T-helper 2 cell treated with Interferon-gamma antibody and Interleukin-4, amounts not matched to agents 5 μg/mL and 100 μg/mL, for 36 hours (primary cell): ENCODE measurements around the gene R3HDM2.
A peak's percentile ranks its signal among the peaks of the same experiment; 100 is the strongest.
"Not testable (repeated sequence)": the region's sequence is repeated elsewhere in the genome, so short reads cannot be mapped to it uniquely, and the experiment has no call there.

Source experiments
- DNase-seq: peaks from one replicate; pipeline ENCODE4 v3.0.0; 2021; ENCODE audit warnings: low spot score
- H3K27ac Mint-ChIP-seq: one replicate; pipeline ENCODE4 v1.8.0; 2021; ENCODE audit warnings: mild to moderate bottlenecking, mixed read lengths
- H3K27me3 Mint-ChIP-seq: one replicate; pipeline ENCODE4 v1.8.0; 2021; ENCODE audit warnings: low read depth, mixed read lengths
- H3K36me3 Mint-ChIP-seq: one replicate; pipeline ENCODE4 v1.8.0; 2021; ENCODE audit warnings: low read depth, mixed read lengths
- H3K4me1 Mint-ChIP-seq: one replicate; pipeline ENCODE4 v1.8.0; 2021; ENCODE audit warnings: low read depth, mixed read lengths
- H3K4me3 Mint-ChIP-seq: one replicate; pipeline ENCODE4 v1.8.0; 2022; ENCODE audit warnings: mild to moderate bottlenecking, moderate library complexity, mixed read lengths
- H3K9me3 Mint-ChIP-seq: one replicate; pipeline ENCODE4 v1.8.0; 2021; ENCODE audit warnings: mixed read lengths

Gene R3HDM2

DNA sequence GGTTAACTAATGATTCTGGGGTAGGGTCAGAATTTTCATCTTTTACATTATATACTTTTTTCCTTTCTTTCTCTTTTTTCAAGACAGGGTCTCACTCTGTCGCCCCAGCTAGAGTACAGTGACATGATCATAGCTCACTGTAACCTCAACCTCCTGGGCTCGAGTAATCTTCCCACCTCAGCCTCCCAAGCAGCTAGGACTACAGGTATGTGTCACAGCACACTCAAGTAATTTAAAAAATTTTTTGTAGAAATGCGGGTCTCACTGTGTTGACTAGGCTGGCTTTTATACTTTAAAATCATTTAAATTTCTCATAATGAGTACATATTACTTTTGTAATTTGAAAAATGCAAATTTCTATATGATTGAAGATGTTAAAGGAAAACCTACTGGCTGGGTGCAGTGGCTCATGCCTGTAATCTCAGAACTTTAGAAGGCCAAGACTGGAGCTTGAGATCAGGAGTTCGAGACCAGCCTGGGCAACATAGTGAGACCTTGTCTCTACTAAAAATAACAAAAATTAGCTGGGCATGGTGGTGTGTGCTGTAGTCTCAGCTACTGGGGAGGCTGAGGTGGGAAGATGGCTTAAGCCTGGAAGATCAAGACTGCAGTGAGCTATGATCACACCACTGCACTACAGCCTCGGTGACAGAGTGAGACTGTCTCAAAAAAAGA, 25.7 kb downstream of the R3HDM2 start:
- H3K4me3 Mint-ChIP-seq: no peak overlapping the region
- no peak for DNase-seq
- no peaks in the 10 kb centered on the region for H3K9me3 Mint-ChIP-seq
- H3K27me3 Mint-ChIP-seq: no peaks in the 10 kb centered on the region
- H3K4me1 Mint-ChIP-seq: no peaks in the 10 kb centered on the region
- peaks cover 3% of the 10 kb centered on the region for H3K36me3 Mint-ChIP-seq
- H3K27ac Mint-ChIP-seq: no peak overlapping the region

DNA sequence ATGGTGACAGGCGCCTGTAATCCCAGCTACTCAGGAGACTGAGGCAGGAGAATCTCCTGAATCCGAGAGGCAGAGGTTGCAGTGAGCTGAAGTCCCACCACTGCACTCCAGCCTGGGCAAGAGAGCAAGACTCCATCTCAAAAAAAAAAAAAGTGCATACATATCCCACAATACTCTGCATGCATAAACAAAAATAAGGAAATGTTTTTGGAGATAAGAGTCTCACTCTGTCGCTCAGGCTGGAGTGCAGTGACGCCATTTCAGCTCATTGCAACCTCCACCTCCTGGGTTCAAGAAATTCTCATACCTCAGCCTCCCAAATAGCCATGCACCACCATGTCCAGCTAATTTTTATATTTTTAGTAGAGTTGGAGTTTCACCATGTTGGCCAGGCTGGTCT, 28.7 kb downstream of the R3HDM2 start:
- not testable (repeated sequence) for H3K4me3 Mint-ChIP-seq, H3K4me1 Mint-ChIP-seq, H3K27me3 Mint-ChIP-seq, H3K27ac Mint-ChIP-seq, H3K9me3 Mint-ChIP-seq, DNase-seq, H3K36me3 Mint-ChIP-seq

DNA sequence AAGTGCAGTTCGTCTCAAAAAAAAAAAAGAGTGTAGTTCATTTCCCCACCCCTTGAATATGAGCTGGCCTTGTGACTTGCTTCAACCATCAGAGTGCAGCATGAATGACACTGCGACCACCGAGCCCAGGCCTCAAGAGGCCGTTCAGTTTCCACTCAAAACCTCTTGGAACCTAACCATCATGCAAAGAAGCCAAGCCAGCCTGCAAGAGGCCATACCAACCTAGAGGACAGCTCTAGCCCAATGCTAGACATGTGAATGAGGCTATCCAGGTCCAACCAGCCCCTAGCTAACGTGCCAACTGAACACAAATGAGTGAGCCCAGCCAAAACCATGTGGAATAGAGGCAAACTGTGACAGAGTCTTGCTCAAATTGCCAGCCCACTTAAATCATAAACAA, 29.7 kb downstream of the R3HDM2 start:
- DNase-seq: no peak
- Mint-ChIP-seq H3K36me3 (no peaks in the 10 kb centered on the region), H3K4me1 (no peaks in the 10 kb centered on the region), H3K27ac (no peak overlapping the region), H3K9me3 (no peaks in the 10 kb centered on the region), H3K4me3 (no peak overlapping the region), H3K27me3 (no peaks in the 10 kb centered on the region)

DNA sequence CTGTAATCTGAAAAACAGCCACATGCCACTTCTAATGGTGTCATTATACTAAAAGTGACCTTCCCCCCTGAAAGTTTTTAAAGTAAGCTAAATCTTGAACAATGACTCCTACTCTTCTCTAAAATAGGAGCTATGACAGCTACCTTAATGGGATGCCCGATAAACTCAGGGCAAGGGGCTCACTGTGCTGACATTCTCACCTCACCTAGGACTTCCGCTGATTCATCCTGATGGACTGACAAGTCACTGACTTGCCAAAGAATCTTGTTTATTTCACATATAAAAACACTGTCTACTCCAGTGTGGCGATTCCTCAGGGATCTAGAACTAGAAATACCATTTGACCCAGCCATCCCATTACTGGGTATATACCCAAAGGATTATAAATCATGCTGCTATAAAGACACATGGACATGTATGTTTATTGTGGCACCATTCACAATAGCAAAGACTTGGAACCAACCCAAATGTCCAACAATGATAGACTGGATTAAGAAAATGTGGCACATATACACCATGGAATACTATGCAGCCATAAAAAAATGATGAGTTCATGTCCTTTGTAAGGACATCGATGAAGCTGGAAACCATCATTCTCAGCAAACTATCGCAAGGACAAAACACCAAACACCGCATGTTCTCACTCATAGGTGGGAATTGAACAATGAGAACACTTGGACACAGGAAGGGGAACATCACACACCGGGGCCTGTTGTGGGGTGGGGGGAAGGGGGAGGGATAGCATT, 31.0 kb downstream of the R3HDM2 start:
- DNase-seq, H3K27ac Mint-ChIP-seq, H3K9me3 Mint-ChIP-seq: not testable (repeated sequence)

DNA sequence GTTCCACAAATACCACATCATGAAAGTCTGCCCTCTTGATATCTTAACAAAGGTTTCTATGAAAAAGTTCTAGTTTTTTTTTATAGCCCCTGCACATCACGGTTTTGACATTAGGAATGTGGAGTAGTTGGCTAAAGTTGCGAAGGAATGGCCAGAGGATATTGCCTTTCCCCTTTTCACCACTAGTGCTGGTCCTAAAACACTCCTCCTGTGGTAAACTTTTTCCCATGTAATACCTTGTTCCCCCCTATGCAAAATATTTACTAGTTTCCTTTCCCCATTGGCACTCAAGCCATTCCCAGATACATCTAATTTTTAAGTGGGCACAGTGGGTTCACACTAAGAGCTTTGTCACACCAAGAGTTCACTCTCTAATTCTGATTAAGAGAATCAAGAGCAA, 33.4 kb downstream of the R3HDM2 start:
- no peaks in the 10 kb centered on the region for H3K27me3 Mint-ChIP-seq
- H3K36me3 Mint-ChIP-seq: peaks cover 15% of the 10 kb centered on the region
- H3K9me3 Mint-ChIP-seq: no peaks in the 10 kb centered on the region
- H3K4me3 Mint-ChIP-seq: no peak overlapping the region
- no peak for DNase-seq
- H3K4me1 Mint-ChIP-seq: no peaks in the 10 kb centered on the region
- no peak overlapping the region for H3K27ac Mint-ChIP-seq

More for the DNA sequence above, 31.0 kb downstream of the R3HDM2 start:
- not testable (repeated sequence) for H3K4me1 Mint-ChIP-seq, H3K36me3 Mint-ChIP-seq, H3K27me3 Mint-ChIP-seq, H3K4me3 Mint-ChIP-seq

DNA sequence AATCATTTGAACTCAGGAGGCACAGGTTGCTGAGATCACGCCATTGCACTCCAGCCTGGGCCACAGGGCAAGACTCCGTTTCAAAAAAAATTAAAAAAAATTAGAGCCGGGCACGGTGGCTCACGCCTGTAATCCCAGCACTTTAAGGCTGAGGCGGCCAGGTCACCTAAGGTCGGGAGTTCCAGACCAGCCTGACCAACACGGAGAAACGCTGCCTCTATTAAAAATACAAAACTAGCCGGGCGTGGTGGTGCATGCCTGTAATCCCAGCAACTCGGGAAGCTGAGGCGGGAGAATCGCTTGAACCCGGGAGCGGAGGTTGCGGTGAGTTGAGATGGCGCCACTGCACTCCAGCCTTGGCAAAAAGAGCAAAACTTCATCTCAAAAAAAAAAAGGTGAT, 35.7 kb downstream of the R3HDM2 start:
- Mint-ChIP-seq H3K27me3 (no peaks in the 10 kb centered on the region), H3K4me1 (no peaks in the 10 kb centered on the region), H3K27ac (no peak overlapping the region), H3K9me3 (no peaks in the 10 kb centered on the region), H3K36me3 (peaks cover 25% of the 10 kb centered on the region), H3K4me3 (no peak overlapping the region)
- no peak for DNase-seq

DNA sequence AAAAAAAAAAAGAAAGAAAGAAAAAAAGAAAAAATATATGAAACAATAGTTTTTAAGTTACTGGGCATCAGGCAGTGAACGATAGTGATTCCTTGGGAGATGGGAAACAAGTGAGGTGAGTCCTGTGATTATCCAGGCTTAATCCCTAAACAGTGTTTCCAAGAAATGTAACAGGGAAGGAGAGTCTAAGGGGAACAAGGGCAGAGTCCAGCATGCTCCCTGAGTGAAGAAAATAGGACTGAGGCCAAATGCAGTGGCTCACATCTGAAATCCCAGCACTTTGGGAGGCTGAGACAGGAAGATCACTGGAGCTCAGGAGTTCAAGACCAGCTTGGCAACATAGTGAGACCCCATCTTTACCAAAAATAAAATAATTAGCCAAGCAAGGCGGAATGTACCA, 40.7 kb downstream of the R3HDM2 start:
- H3K9me3 Mint-ChIP-seq: no peaks in the 10 kb centered on the region
- no peaks in the 10 kb centered on the region for H3K4me1 Mint-ChIP-seq
- no peak overlapping the region for H3K4me3 Mint-ChIP-seq
- no peak overlapping the region for H3K27ac Mint-ChIP-seq
- DNase-seq: no peak
- H3K36me3 Mint-ChIP-seq: peaks cover 39% of the 10 kb centered on the region
- H3K27me3 Mint-ChIP-seq: no peaks in the 10 kb centered on the region

DNA sequence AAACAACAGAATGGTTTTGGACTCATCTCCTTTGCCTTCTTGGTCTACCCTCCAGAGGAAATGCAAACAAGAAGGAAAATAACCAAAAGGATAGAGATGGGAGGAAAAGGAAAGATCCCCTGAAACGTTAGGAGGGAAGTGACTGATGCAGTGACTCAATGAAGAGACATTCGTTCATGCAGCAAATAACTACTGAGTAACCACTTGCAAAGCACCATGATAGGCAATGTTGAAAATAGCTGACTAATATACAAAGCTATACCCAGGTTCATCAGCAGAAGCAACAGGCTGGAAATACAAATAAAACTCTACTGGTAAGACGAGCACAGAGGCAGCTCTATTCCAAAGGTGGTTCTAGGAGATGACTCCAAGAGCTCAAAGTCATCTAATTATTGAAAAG, 41.8 kb downstream of the R3HDM2 start:
- no peak for DNase-seq
- Mint-ChIP-seq H3K4me3 (no peak overlapping the region), H3K27ac (no peak overlapping the region), H3K9me3 (no peaks in the 10 kb centered on the region), H3K27me3 (no peaks in the 10 kb centered on the region), H3K4me1 (no peaks in the 10 kb centered on the region), H3K36me3 (peaks cover 33% of the 10 kb centered on the region)

DNA sequence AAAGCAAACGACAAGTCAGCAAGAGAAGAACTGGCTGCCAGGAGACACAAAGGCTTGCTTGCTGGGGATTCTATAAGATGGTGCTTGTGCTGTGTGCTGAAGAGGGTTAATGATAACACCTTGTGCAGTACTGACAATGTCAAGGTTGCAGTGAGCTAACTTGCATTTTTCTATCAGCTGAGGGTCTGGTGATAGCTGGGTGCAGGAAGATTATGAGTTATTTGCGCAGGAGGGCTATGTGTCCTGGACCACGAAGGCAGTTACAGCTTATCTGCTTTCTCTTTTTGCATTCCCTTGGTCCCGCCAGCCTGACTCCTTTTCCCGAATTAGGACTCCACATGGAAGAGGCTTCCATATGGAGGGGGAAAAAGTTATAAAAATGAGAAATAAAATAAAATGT, 42.4 kb downstream of the R3HDM2 start:
- Mint-ChIP-seq H3K36me3 (peaks cover 30% of the 10 kb centered on the region), H3K27me3 (no peaks in the 10 kb centered on the region), H3K4me1 (no peaks in the 10 kb centered on the region), H3K9me3 (no peaks in the 10 kb centered on the region), H3K4me3 (no peak overlapping the region), H3K27ac (no peak overlapping the region)
- no peak for DNase-seq

DNA sequence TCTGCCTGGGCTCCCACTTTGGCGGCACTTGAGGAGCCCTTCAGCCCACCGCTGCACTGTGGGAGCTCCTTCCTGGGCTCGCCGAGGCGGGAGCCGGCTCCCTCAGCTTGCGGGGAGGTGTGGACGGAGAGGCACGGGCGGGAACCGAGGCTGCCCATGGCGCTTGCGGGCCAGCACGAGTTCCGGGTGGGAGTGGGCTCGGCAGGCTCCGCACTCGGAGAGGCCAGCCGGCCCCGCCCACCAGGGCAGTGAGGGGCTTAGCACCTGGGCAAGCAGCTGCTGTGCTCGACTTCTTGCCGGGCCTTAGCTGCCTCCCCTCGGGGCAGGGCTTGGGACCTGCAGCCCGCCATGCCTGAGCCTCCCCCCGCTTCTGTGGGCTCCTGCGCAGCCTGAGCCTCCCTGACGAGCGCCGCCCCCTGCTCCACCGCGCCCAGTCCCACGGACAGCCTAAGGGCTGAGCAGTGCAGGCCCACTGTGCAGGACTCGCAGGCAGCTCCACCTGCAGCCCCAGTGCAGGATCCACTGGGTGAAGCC, 44.6 kb downstream of the R3HDM2 start:
- Mint-ChIP-seq H3K36me3 (peaks cover 22% of the 10 kb centered on the region), H3K27me3 (no peaks in the 10 kb centered on the region), H3K4me3 (no peak overlapping the region), H3K4me1 (no peaks in the 10 kb centered on the region), H3K9me3 (no peaks in the 10 kb centered on the region), H3K27ac (no peak overlapping the region)
- DNase-seq: no peak

DNA sequence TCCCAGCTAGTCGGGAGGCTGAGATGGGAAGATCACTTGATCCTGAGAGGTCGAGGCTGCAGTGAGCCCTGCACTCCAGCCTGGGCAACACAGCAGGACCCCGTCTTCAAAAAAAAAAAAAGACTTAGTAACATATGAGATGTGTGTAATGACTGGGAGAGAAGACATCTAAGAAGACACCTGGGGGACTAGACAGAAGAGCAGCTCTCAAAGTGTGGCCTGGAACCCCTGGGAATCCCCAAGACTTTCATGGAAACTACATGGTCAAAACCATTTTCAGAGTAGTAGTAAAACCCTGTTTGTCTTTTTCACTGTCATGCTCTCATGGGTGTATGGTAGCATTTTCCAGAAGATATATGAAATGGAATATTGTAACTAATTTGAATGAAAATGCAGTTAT, 45.3 kb downstream of the R3HDM2 start:
- peaks cover 22% of the 10 kb centered on the region for H3K36me3 Mint-ChIP-seq
- no peaks in the 10 kb centered on the region for H3K9me3 Mint-ChIP-seq
- no peak overlapping the region for H3K4me3 Mint-ChIP-seq
- no peak for DNase-seq
- no peaks in the 10 kb centered on the region for H3K4me1 Mint-ChIP-seq
- no peaks in the 10 kb centered on the region for H3K27me3 Mint-ChIP-seq
- peak overlapping the region; percentile 26 for H3K27ac Mint-ChIP-seq

DNA sequence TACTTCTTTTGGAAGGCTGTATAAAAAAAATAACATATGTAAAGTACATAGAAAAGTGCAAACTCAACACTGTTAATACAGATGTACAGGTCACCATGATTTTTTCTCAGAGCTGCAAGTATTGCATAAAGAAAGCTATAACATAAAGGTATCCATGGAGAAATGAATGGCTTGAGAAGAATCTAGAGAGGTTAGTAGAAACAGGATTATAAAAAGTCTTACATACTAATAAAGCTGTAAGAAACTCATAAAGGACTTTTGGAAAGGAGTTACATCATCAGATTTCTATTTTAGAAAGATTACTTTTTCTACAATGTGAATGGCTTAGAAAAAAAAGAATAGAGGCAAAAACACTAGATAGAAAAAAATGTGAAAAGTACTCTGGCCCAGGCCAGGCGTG, 46.4 kb downstream of the R3HDM2 start:
- H3K36me3 Mint-ChIP-seq: peaks cover 22% of the 10 kb centered on the region
- DNase-seq: no peak
- H3K27ac Mint-ChIP-seq: no peak overlapping the region
- no peaks in the 10 kb centered on the region for H3K9me3 Mint-ChIP-seq
- no peak overlapping the region for H3K4me3 Mint-ChIP-seq
- peaks cover 2% of the 10 kb centered on the region for H3K4me1 Mint-ChIP-seq
- no peaks in the 10 kb centered on the region for H3K27me3 Mint-ChIP-seq

DNA sequence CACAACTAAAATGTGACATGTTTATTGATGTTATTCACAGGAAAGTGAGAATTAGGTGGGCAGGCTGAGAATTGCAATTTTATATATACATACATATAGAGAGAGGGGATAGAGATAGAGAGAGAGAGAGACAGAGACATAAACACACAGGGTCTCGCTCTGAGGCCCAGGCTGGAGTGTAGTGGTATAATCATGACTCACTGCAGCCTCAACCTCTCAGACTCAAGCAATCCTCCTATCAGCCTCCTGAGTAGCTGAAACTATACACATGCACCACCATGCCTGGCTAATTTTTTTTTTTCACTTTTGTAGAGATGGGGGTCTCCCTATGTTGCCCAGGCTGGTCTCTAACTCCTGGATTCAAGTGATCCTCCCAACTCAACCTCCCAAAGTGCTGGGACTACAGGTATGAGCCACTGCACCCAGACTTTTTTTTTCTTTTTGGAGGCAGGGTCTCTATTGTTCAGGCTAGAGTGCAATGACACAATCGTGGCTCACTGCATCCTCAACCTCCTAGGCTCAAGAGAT, 49.1 kb downstream of the R3HDM2 start:
- no peak for DNase-seq
- no peak overlapping the region for H3K4me3 Mint-ChIP-seq
- H3K9me3 Mint-ChIP-seq: no peaks in the 10 kb centered on the region
- no peaks in the 10 kb centered on the region for H3K27me3 Mint-ChIP-seq
- H3K36me3 Mint-ChIP-seq: peaks cover 25% of the 10 kb centered on the region
- peaks cover 16% of the 10 kb centered on the region for H3K4me1 Mint-ChIP-seq
- H3K27ac Mint-ChIP-seq: peak overlapping the region; percentile 5

DNA sequence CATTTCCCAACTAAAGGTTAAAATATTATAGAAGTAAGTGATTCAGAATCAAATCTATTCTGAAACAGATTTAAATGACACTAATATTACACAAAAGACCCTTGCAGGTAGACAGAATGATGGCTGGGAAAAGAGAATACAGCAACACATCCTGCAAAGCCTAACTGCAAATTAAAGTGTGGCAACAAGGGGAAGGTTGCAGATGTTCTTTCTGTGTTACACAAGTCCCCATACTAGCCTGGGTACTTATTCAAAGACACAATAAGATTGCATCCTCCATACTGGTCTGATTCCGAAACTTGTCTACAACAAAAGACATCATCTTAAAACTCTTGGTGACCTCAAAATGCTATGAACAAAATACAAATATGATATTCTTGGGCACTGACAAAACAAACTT, 50.5 kb downstream of the R3HDM2 start:
- no peaks in the 10 kb centered on the region for H3K9me3 Mint-ChIP-seq
- no peak overlapping the region for H3K4me3 Mint-ChIP-seq
- H3K36me3 Mint-ChIP-seq: peaks cover 23% of the 10 kb centered on the region
- DNase-seq: no peak
- peaks cover 16% of the 10 kb centered on the region for H3K4me1 Mint-ChIP-seq
- no peaks in the 10 kb centered on the region for H3K27me3 Mint-ChIP-seq
- no peak overlapping the region for H3K27ac Mint-ChIP-seq
